ENCODE measurements around the gene PROX2. TPM values are rescaled to one million over a fixed set of nuclear protein-coding genes. Genes with fewer than 3 reads are reported as not detected.

Gene PROX2
- total and polyA plus RNA-seq, 2 donors (not counting 1 experiment from before 2014, with no cell fraction given) = 0.03 to 0.07 TPM

GRCh38 chr14:74904635-74905503 is 28.9 kb upstream of the PROX2 start:
- Mint-ChIP-seq H3K4me3 (no peak overlapping the region), H3K4me1 (peaks cover 41% of the 10 kb centered on the region), H3K27ac (peak overlapping the region; percentile 3), H3K27me3 (no peaks in the 10 kb centered on the region), H3K9me3 (ENCODE audit: insufficient read depth) (no peaks in the 10 kb centered on the region)
- H3K4me3 ChIP-seq (ENCODE audit: control extremely low read depth in 1 of 5, extremely low read depth in 1 of 5, insufficient read depth in 1 of 5, low read depth in 2 of 5, low read length in 4 of 5) = no peak overlapping the region
- H3K4me1 ChIP-seq (ENCODE audit: control insufficient read depth in 2 of 2, insufficient read depth in 2 of 2, low read length in 2 of 2) = peaks cover 17 to 52% of the 10 kb centered on the region in 2 donors
- 94% methylated on average over 4 of the region's 6 CpGs for WGBS (ENCODE audit: insufficient coverage)
- ChIA-PET POLR2A (no interaction called here), CTCF (interaction anchor here (0.5 to 25.3 kb wide), 33 partner anchors 8 to 400 kb away, joined by 3 to 926 read pairs (median 4); partner anchors contain the start of genes DLST, EIF2B2, PROX2 and RPS6KL1)
- no peaks in the 10 kb centered on the region for H3K27me3 ChIP-seq (replicated peaks in 1 of 4; ENCODE audit: control extremely low read depth in 1 of 4, control insufficient read depth in 3 of 4, insufficient read depth in 4 of 4, low read length in 3 of 4)
- H4K20me1 ChIP-seq (ENCODE audit: control insufficient read depth, insufficient read depth, low read length, poor library complexity, severe bottlenecking) = peaks cover 5% of the 10 kb centered on the region
- H3K4me2 ChIP-seq (replicated peaks; ENCODE audit: low read depth, low read length, poor library complexity, severe bottlenecking) = no peak overlapping the region
- H3K79me2 ChIP-seq (ENCODE audit: control insufficient read depth, insufficient read depth, low read length) = no peaks in the 10 kb centered on the region
- no peak overlapping the region for H3K9ac ChIP-seq (ENCODE audit: low read length)
- TF ChIP-seq EZH2 (IDR thresholded peaks at IDR 0.05; ENCODE audit: borderline replicate concordance, insufficient read depth, low read depth, low read length, poor library complexity, severe bottlenecking) (no peak), CTCF (IDR thresholded peaks at IDR 0.05) (no peak)
- H3K36me3 ChIP-seq (replicated peaks in 1 of 2; ENCODE audit: control extremely low read depth in 1 of 2, control insufficient read depth in 1 of 2, extremely low read depth in 1 of 2, insufficient read depth in 2 of 2, low read length in 1 of 2) = peaks cover 7 to 35% of the 10 kb centered on the region in 2 experiments
- no peaks in the 10 kb centered on the region for H3K9me3 ChIP-seq (ENCODE audit: control extremely low read depth in 1 of 3, control insufficient read depth in 2 of 3, insufficient read depth in 1 of 3, low read length in 2 of 3)
- ATAC-seq (ENCODE audit: low read depth) (no peak), DNase-seq (no peak)
- intact Hi-C loops (cut with micrococcal nuclease) = loop anchor here (1.0 to 2.0 kb wide), 2 partner anchors 44 to 184 kb away; no protein-coding TSS in a partner anchor
- H2AFZ ChIP-seq (ENCODE audit: insufficient read depth, low read depth, low read length, poor library complexity, severe bottlenecking) = no peak overlapping the region
- H3K27ac ChIP-seq (ENCODE audit: low read length in 2 of 2) = no peak overlapping the region

Data from B cell (primary cell).